Stimulated activated CD4-positive, alpha-beta T cell treated with anti-CD3 and anti-CD28 coated beads, TNF-alpha, amount 100 ng/mL, for 48 hours (primary cell): ENCODE results near the gene OR52B2.

Source experiments
- DNase-seq, 3 donors: peaks; one replicate each; pipeline ENCODE4 v3.0.0-alpha.2; 2020; ENCODE audit warnings: low read depth in 3 of 3

OR52B2 gene

GRCh38 chr11:6170226-6170625, at the start of gene OR52B2:
TSS of gene OR52B2 (minus strand) at chr11:6170326. CDS start at chr11:6170326, 0 bp downstream.
- DNase-seq, result no peak

DNA sequence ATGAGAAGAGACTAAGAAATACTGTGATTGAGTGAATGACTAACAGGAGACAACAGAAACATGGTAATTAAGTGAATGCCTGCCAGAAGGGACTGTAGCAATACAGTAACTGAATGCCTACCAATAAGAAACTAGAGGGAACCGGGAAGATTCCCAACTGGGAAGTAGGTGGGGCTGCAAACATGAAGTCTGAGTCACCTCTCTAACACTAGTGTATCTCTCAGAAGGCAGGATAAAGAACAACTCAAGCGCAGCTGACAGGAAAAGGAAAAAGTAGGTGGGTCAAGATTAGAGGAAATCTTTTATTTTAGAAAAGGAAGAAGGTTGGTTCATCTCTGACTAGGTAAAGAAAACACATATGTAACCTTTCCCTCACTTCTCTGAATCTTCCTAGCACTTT, 49.2 kb upstream of the OR52B2 start:
- DNase-seq, result no peak

DNA sequence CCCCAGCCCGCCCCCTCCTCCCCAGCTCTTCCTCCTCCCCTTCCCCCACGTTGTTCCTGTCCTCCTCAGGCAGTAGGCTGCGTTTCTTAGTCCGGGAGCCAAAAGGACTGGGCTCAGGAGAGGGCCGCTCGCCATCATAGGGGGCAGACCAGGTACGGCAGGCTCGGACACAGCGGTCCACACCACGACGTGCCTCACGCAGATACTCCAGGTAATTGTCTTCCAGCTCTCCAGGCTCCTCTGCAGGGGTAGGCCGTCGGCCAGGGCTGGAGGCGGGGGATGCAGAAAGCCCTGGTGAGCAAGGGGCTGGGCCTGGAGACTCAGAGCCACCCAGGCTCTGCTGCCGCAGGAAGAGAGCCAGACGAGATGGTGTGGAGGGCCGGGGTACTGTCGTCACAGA, 47.6 kb upstream of the OR52B2 start:
- no peak for DNase-seq

- no peak for DNase-seq
These were observed 46.4 kb upstream of the OR52B2 start for GRCh38 chr11:6216501-6216900.

- DNase-seq, result no peak
These were observed 44.4 kb upstream of the OR52B2 start for GRCh38 chr11:6214530-6214929.

DNA sequence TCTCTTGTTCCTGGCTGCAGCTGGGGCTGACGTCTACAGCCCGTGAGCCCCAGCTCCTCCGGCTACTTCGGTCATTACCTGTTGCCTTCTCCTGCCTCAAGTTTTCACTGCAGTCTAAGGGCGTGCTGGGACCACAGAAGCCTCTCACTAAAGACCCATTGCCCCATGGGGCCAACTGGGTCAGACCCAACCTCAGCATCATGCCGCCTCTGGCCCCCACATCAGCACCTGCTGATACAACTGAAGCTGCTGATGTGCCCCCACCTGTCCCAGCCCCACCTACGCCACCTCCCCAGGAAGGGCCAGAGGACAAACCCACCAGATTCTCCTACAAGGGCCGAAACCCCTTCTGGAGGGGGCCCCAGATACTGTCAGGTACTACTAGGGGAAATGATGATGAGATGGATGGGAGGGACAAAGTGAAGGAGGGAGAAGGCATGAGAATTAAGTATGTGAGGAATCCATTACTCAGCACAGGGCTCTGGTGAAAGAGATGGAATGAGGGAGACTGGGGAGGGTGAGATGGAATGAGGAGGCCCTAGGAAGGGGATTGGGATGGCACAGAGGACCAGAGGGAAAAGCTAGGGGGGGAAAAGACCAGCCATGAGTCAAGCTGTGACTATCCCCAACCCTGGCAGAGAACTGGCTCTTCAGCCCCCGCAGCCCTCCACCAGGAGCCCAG, 40.3 kb upstream of the OR52B2 start:
- DNase-seq, result no peak

GRCh38 chr11:6209801-6210200, 39.7 kb upstream of the OR52B2 start:
- DNase-seq, result no peak

DNA sequence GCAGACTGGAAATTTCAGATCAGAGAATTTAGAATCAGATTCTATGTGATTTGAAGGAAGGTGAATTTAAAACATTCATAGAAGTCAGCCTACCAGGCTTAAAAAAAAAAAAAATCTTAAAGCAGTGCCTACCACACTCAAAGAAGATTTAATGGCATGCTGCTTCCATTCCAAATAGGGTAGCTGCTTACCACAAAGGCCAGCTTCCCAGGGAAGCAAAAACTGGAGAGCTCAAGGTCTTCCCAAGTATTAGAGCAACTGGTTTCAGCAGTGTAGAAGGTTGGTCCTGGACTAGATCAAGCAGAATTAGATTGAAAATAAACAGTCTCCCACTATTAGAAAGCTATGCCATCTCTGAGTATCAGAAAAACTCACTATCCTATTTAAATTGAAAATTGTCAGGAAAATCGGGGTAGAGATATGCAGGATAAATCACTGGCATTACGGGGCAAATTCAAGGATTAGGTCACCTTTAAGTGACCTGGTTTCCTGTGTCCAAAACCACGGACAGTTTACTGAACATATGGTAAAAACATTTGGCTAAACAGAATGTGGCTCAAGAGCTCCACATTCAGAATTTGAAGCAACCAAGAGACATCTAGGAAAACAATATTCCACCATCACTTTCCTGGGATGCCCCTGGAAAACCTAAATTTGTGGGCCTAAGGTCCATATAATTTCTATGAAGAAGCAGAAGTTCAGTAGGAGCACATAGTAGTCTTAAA, 36.5 kb upstream of the OR52B2 start:
- DNase-seq, result no peak

DNA sequence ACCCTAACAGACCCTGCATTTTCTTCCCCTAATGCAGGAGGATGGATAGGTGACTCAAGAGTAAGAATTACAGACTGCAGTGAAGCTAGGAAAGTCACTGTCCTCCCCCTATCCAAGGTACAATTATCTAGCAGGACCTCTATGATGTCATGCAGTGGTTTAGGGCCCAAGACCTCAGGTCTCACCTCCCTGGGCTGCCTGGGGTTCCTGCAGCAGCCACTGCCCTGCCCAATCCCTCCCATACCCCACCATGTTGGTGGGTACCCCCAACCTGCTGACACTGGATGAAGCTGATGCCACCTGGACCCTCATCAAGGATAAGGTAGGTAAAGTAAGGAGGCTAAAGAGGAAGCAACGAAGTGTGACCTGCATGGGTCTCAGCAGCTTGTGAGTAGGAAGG, 35.2 kb upstream of the OR52B2 start, which contains the start of gene C11orf42:
Gene C11orf42, plus strand, starts transcription at position 192 of the 400 bp plus-strand sequence. Its CDS starts 59 bp downstream, at position 251.
- DNase-seq, result no peak

GRCh38 chr11:6204706-6205105, 34.6 kb upstream of the OR52B2 start:
- DNase-seq, result no peak

DNA sequence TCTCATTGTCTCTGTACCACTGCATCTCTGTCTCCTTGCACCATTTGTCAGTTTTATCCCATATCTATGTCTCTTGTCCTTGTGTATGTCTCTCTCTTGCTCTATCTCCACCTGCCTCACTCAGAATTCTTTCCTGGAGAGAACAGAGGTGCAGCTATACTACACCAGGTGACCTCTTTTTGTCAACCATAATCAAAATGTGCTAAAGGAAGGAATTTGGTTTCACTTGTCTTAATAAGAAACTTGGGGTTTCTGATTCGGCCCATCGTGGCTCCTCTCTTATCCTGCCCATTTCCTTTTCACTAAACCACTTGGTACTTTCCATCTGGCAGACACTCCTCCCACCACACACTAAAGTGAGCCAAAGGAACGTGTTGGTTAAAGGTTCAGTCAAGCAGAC, 33.2 kb upstream of the OR52B2 start:
- DNase-seq, result no peak

DNA sequence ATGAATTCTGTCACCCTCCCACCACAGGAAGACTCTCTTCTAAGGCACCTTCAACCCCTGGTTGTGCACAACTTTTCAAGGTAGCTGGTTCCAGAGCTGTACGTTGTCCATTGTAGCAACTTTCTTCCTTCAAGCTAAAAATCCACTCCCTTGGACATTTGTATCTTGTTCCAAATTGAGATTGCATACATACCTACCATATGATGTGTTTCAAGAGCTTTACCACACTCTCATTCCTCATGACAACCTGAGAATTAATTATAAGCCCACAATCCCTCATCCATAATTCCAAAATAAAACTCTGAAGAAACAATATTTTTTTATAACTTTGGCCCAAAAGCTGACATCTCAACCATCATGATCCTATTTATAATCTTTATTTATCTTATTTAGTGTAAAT, 31.9 kb upstream of the OR52B2 start:
- DNase-seq, result no peak

- DNase-seq, result no peak
These were observed 31.4 kb upstream of the OR52B2 start for GRCh38 chr11:6201481-6201880.

DNA sequence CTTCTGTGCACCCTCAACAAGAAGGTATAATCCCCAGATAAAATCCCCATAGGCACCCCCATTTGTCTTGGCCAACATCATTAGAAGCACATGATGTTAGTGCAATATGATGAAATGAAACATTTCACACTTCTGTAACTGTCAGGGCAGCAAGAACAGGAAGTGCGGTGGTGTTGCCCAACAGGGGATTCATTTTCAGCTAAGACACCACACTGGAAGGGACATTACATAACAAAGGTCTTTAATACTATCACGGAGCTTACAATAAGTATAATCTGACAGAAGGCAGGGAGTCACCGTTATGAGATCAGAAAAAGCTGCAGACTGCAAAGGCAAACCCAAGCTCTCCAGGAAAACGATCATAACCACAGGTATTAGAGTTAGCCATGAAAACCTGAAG, 30.8 kb upstream of the OR52B2 start:
- no peak for DNase-seq

- no peak for DNase-seq
These were observed 29.2 kb upstream of the OR52B2 start, which contains the start of gene OR52W1 for GRCh38 chr11:6199174-6199810. TSS of gene OR52W1 (plus strand) at chr11:6199224. CDS start at chr11:6199224, 0 bp downstream.

- DNase-seq, result no peak
These were observed 27.5 kb upstream of the OR52B2 start for GRCh38 chr11:6197466-6198200.

DNA sequence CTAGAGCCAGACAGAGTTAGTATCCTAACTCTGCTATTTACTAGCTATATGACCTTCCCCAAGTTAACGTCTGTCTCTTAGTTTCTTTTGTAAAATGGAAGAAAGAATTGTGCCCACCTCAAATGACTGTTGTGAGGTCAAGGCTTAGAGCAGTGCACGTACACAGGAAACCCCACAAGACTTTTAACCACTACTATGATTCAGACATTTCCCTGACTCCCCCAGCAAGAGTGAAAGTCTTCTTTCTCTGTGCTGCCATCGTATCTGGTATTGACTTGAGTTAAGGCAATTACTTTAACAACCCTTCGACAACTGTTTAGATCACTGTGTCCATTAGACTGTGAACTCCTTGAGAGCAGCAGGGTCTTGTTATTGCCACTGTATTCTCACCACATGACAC, 26.3 kb upstream of the OR52B2 start:
- DNase-seq, result no peak

DNA sequence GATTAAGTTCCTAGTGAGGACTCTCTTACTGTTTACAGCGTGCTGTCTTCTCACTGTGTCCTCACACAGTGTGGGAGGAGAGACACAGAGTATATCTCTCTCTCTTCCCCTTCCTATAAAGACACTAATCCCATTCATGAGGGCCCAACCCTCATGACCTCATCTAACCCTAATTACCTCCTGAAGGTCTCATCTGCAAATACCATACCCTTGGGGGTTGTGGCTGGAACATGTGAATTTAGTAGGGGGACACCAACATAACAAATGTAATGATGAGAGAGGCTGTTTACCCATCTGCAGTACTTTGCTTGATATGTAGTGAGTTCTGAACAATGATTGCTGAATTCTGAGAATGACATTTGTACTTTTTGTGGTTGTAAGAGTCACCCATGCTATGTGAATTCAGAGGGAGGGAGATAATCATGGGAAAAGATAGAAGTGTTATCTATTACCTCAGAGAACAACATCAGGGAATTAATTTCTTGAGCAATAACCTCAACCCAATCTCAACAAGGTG, 24.0 kb upstream of the OR52B2 start:
- DNase-seq, result no peak

GRCh38 chr11:6191742-6192141, 21.6 kb upstream of the OR52B2 start:
- DNase-seq, result no peak

- no peak for DNase-seq
These were observed 5.3 kb upstream of the OR52B2 start for GRCh38 chr11:6175440-6175839.

- DNase-seq, result no peak
These were observed 13.3 kb downstream of the OR52B2 start for GRCh38 chr11:6156628-6157359.
